GM10248 (cell line): Measurements from ENCODE around the gene STKLD1.
"Not testable (repeated sequence)": the region's sequence is repeated elsewhere in the genome, so short reads cannot be mapped to it uniquely, and the experiment has no call there.

Experiments used
- CTCF ChIA-PET: fragments of 300-600 bp; sonication (Branson Sonifier 250); formaldehyde crosslinking; extraction: SDS; loops from one replicate; lab custom pipeline; 2021; ENCODE audit warnings: antibody characterized with exemption; lab: Yijun Ruan, JAX
- POLR2A ChIA-PET: fragments of 350-650 bp; sonication (Branson Sonifier 250); formaldehyde crosslinking; extraction: SDS; loops from one replicate; lab custom pipeline; 2020; ENCODE audit warnings: antibody characterized with exemption; lab: Yijun Ruan, JAX
- DNase-seq: peaks from one replicate; pipeline ENCODE4 v3.0.0; 2012; ENCODE audit errors: extremely low spot score
- CTCF ChIP-seq: IDR thresholded peaks from 2 replicates; pipeline ENCODE4 v1.5.1; 2012; ENCODE audit warnings: mild to moderate bottlenecking, low read depth; ENCODE audit errors: extremely low read depth, missing control alignments, control extremely low read depth

STKLD1 gene

DNA sequence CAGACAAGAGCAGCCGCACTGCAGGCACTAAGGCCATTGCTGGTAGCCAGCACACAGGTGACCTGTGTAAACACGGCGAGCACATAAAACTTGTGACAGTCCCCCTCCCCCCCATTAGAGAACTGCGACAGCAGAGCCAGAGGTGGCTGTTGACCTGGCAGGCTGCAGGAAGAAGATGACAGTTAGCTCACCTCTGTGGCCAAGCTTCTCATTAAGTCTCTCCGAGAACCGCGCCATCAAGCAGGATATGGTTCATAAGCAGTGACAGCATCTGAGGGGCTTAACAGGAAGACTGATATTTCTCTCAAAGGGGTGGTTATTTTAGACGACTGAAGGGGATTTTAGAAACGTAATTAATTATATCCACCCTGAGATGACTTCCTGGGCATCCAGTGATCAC is 5.5 kb upstream of the STKLD1 start:
- ChIA-PET CTCF (interaction anchor here (0.9 to 4.8 kb wide), 9 partner anchors 8 to 185 kb away, joined by 3 to 22 read pairs (median 5); partner anchors contain the start of genes SLC2A6, SURF1 and SURF2), POLR2A (interaction anchor here (1.2 to 3.5 kb wide), 5 partner anchors 7 to 89 kb away, joined by 5 to 21 read pairs (median 7); partner anchors contain the start of genes CACFD1, MED22, RPL7A and SURF1)
- DNase-seq, result no peak
- TF ChIP-seq CTCF, result no peak

DNA sequence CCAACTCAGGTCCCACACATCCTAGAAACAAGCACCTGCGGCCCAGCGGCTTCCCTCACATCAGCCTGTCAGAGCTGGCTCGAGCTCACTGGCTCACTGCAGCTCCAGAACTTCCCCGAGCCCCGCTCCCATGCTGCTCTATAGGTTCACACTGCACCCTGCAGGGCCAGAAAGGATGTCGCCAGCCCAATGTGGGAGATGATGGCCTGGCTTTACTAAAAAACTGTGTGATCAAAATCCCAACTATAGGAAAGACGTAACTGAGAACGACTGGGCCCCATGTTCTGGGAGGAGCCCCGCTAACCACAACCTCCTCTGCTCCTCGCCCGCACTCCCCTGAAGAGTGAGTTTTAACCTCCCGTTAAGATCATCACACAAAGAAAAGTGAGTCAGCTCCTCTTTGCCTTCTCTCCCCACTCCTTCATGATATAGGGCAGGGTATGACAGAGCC is 4.9 kb upstream of the STKLD1 start:
- ChIA-PET POLR2A (interaction anchor here (1.2 to 3.5 kb wide), 6 partner anchors 8 to 88 kb away, joined by 5 to 21 read pairs (median 7); partner anchors contain the start of genes CACFD1, MED22, RPL7A and SURF1), CTCF (interaction anchor here (0.7 to 4.8 kb wide), 13 partner anchors 8 to 227 kb away, joined by 3 to 22 read pairs (median 4); partner anchors contain the start of genes SLC2A6, SURF1 and SURF2)
- TF ChIP-seq CTCF, result peak; percentile 33
- no peak for DNase-seq

DNA sequence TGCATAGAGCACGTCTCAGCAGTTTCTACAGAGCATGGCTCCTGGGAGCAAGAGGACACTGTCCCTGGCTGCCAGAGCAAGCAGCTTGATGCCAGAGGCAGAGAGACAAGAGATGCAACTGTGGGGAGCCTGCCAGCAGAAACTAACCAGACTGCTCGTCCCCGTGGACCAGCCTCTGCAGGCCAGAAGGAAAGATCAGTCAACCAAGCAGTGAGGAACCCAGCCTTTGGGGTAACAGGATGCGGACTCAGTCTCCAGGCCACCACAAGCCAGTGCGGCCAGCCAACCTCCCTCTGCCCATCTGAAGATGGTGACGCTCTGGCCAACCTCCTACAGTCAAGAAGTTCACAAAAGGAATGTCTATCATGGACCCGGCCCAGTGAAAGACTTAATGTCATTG is 4.0 kb upstream of the STKLD1 start:
- TF ChIP-seq CTCF, result no peak
- ChIA-PET POLR2A (interaction anchor here (1.2 to 3.5 kb wide), 5 partner anchors 9 to 32 kb away, joined by 3 to 21 read pairs (median 7); partner anchors contain the start of genes MED22, RPL7A, SURF1 and SURF2), CTCF (interaction anchor here (0.7 to 4.8 kb wide), 9 partner anchors 9 to 228 kb away, joined by 3 to 22 read pairs (median 5); partner anchors contain the start of genes SURF1 and SURF2)
- DNase-seq, result no peak

DNA sequence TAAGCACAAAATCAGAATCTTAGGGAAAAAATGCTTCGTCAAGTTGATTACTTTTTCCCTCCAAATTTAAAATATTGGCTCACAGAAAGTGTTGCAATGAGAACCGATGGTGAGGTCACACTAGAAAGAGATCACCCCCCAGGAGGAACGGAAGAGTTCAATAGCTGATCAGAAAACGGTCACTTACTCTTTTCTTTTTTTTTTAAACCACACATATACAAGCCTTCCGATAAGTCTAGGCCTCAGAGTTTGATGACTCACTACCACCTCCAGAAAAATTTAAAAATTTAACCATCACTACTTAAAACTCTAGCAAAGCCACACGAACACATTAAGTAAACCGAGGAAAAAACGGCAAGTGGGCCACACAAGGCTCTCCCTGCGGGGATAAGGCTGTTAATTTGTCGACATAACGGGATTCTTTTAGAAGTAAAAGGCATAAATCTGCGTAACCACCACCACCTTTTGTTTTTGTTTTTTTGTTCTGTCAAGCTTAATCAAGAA is 1.5 kb upstream of the STKLD1 start:
- no peak for TF ChIP-seq CTCF
- ChIA-PET POLR2A (interaction anchor here (1.2 to 2.5 kb wide), 3 partner anchors 11 to 45 kb away, joined by 3 to 10 read pairs (median 3); partner anchors contain the start of genes MED22 and RPL7A), CTCF (interaction anchor here (1.1 to 4.8 kb wide), 3 partner anchors 12 to 112 kb away, joined by 3 to 22 read pairs (median 5); no protein-coding TSS in a partner anchor)
- DNase-seq, result no peak

DNA sequence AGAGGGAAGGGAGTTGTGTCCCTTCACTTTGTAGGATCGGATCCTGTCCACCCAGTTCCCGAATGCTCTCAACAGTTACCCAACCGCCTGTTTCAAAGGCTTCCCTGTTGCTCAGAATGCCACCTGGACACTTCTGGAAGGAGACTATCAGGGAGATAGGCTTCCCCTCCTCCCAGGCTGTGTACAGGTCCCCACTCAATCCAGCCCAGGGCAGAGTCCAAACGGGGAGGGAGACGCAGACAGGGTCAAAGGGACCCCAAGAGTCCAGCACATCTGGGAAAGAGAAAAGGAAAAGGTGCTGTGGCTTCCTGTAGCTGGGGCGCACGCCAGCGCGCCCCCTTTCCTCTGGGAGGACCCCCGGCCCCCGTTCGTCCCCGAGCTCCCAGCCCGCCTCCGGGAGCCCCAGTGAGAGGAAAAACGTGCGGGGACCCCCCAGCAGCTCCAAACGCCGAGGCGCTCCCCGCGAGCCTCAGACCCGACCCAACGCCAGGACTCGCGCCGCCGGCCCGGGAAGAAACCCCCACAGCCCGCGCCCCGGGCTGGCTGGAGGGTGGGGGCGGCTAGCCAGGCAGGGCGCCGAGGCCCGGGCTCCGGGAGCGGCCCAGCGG is 946 bp upstream of the STKLD1 start:
- ChIA-PET POLR2A (interaction anchor here (1.2 to 2.5 kb wide), 3 partner anchors 12 to 45 kb away, joined by 3 to 10 read pairs (median 3); partner anchors contain the start of genes MED22 and RPL7A), CTCF (interaction anchor here (1.1 to 4.8 kb wide), 3 partner anchors 12 to 111 kb away, joined by 3 to 22 read pairs (median 5); no protein-coding TSS in a partner anchor)
- TF ChIP-seq CTCF, result peak; percentile 38
- peak; percentile 39 for DNase-seq

DNA sequence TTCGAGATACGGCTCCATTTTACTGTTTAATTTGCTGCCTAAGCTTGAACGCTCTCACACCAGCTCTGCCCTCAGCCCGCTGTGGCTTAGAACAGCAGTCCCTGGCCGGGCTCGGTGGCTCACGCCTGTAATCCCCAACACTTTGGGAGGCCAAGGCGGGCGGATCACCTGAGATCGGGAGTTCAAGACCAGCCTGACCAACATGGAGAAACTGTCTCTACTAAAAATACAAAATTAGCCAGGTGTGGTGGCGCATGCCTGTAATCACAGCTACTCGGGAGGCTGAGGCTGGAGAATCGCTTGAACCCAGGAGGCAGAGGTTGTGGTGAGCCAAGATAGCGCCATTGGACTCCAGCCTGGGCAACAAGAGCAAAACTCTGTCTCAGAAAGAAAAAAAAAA is 1.1 kb downstream of the STKLD1 start:
- POLR2A ChIA-PET, result interaction anchor here (0.7 to 0.8 kb wide), 2 partner anchors 28 to 223 kb away, joined by 3 read pairs; no protein-coding TSS in a partner anchor
- not testable (repeated sequence) for DNase-seq
- CTCF ChIA-PET, result interaction anchor here (0.9 to 1.6 kb wide), 3 partner anchors 11 to 47 kb away, joined by 3 to 4 read pairs (median 3); no protein-coding TSS in a partner anchor
